Glomerular endothelial cell (primary cell): ENCODE data around the gene PTPN7. TPM values are rescaled to one million over a fixed set of nuclear protein-coding genes. Genes with fewer than 3 reads are reported as not detected.
"Not testable (repeated sequence)": the region's sequence is repeated elsewhere in the genome, so short reads cannot be mapped to it uniquely, and the experiment has no call there.

Experiments
- DNase-seq: peaks from one replicate; pipeline ENCODE4 v3.0.0-alpha.2; 2011; ENCODE audit warnings: low read depth, low spot score; ENCODE audit errors: extremely low read depth
- total RNA-seq: library from RNA; depleted of rRNA; stranded (reverse); fragments of >200 nt; gene quantifications from 2 replicates; pipeline ENCODE4 v1.2.3, GENCODE V29; 2015

The PTPN7 gene
- total RNA-seq, 1 donor from 2014 or later, result 1.2 TPM

DNA sequence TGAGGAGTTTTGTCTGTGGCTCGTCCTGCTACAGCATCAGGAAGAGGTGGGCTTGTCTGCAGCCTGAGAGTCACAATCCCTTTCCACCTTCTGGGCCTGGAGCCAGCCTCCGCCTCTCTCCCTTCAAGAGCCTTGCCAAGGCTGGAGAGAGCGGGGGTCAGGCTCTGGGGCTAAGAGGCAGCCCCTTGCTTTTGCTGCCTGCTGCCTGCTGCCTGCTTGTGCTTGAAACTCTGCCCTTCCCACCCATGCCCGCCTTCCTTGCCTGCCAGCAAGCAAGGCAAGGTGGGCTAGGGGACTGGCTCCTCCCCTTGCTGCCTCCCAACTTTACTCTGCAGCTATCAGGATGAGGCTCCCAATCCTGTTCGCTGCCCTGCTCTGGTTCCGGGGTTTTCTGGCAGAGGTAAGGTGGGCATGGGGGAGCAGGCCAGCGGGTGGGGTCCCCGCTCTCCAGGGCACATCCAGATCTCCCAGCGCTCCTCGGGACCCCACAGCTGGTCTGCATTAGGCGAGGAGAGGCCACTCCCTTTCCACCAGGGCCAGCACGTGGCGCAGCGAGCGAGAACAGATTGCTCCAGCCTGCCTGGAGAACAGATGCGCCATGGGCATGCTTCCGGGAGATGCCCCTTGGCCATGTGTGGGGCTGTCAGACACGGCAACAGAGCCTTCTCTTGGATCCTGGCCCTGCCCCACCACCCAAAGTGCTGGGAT, 7.5 kb upstream of the PTPN7 start:
- DNase-seq, result no peak

DNA sequence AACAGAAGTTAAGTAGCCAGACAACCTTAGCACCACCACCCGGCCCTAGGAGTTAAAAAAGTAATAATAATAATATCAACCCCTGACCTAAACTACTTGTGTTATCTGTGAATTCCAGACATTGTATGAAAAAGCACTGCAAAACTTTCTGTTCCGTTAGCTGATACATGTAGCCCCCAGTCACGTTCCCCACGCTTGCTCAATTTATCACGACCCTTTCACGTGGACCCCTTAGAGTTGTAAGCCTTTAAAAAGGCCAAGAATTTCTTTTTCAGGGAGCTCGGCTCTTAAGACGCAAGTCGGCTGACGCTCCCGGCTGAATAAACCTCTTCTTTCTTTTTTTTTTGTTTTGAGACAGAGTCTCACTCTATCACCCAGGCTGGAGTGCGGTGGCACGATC, 6.7 kb upstream of the PTPN7 start:
- not testable (repeated sequence) for DNase-seq

DNA sequence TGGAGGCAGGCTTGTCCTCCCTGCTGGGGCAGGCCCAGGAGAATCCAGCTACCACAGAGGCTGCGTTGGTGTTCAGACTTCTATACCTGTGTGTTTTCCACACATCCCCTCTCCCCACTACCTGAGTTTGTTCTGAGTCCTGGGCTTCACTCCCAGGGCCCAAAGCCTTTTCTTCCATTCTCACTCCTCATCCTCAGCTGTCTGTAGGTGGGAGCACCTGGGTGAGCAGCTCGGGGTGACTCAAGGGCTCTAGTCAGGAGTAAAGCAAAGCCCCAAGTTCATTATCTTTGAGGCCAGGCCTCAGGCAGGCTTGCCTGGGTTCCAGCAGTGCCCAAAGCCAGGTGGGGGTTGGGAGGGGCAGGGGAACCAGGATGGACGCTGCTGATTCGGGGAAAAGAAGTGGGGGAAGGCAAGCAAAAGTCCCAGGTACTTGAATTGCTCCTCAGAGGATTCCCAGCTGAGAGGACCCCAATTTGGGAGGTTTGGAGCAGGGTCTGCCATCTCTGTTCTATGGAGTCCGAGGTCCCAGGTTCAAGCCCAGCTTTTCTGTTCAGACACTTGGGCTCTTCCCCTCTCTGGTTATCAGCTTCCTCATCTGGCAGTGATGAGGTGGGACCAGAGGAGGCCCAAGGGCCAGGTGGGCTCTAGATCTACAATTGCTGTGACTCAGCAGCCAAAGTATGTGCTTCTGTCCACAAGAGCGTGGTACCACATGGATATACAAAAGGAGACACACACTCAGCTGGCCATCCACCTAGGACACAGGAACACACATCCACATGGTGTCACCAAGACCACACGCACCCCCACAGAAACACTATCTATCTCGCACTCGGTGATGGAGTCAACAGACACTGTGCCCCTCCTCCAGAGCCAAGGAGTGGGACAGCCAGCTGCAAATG, 5.8 kb upstream of the PTPN7 start:
- no peak for DNase-seq

DNA sequence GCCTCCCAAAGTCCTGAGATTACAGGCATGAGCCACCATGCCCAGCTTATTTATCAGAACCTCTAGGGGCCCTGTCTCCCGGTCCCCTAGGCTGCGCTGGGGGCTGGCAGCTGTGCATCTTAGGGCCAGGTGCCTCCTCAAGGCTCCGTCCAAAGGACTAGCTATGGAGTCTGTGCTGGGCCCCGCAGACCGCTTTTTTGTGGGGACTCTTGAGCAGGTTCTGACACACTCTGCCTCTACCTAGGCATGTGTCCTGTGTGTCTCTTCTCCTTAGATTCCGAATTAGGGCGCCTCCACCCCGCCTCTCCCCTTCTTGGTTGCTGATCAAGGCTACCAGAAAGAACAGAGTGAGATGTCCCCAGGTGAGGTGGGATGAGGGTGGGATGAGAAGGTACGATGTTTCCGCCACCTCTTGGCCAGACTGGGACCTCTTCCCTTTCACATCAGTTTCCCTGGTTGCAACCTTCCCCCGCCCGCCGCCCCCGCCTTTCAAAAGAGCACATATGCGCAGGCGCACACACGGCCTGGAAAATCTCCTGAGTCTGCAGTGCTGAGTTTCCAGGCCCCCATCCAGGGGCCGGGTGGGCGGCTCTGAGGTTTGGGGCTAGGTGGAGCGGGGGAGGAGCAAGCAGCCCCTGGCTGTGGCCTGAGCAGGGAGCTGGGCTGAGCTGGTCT, 5.0 kb upstream of the PTPN7 start:
- no peak for DNase-seq

DNA sequence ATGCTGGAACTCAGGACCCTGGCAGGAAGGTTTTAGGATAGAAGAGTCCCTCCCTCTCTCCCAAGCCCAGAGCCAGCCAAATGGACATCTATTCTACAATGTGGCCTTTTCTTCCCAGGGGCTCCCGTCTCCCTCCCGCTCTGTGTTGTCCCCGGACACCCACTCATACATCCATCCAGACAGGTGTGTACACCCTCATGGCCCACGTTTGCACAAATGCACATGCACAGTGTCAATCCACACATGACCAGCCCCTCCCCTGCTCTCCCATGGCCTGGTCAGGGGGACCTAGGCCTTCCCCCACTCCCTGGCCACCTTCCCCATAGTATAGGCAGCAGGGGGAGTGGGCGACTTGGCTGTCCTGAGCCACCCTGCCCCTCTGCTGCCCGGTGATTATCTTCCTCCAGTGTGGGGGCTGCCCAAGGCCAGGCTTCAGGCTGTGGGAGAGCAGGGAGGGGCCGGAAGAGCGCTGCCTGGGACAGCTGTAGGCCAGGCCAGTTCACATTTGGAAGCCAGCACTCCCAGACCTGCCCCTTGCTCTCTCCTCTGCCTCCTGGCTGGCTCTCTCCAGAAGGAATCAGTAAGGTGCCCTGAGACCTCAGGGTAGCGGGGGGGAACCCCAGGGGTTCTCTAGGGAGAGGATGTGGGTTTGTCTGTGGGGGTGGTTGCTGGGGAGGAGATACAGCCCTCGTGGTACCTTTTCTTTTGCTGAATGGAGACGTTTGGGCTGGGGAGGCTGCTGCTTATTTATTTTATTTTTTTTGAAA, 4.1 kb upstream of the PTPN7 start:
- no peak for DNase-seq

DNA sequence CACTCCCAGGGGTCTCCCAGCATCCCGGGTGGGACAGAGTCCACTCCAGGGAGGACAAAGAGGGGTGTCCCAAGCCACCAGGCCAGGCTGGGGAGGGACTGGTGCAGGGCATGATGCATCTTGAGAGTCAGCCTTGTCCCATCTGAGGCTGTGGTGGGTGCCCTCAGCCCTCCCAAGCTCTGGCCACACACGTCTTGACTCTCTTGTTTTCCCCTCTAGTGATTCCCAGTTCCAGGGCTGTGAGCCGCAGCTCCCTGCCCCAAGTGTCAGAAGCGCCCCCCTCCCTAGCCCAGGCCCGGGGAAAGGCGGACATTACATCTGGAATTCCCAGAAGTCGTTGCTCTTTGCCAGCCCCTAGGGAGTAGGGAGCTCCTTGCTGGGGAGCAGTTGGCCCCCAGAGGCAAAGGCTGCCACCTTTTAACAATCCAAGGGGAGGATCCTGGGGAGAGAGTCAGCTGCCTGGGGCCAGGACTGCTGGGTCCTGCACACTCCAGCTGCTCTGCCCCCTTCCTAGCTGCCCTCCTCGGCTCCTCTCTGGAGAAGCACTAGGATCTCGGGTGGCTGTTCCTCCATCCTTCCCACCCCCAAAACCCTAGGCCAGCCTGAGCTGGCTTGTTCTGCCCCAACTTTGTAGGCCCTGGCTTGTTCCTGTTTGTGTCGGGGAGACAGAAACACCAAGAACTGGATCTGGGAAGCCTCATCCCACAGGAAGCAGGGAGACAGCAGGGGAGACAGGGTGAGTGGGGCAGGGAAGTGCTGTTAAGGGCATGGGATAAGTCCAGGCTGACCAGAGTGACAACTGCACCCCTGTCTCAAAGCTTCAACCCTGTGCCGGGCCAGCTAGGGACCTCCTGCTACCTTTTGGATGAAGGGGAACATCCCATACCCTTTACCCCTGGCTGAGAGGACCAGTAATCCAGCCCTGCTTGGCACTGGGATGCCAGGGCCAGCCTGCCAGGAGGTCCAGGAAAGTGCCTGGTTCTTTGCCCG, 3.2 kb upstream of the PTPN7 start:
- DNase-seq, result no peak

DNA sequence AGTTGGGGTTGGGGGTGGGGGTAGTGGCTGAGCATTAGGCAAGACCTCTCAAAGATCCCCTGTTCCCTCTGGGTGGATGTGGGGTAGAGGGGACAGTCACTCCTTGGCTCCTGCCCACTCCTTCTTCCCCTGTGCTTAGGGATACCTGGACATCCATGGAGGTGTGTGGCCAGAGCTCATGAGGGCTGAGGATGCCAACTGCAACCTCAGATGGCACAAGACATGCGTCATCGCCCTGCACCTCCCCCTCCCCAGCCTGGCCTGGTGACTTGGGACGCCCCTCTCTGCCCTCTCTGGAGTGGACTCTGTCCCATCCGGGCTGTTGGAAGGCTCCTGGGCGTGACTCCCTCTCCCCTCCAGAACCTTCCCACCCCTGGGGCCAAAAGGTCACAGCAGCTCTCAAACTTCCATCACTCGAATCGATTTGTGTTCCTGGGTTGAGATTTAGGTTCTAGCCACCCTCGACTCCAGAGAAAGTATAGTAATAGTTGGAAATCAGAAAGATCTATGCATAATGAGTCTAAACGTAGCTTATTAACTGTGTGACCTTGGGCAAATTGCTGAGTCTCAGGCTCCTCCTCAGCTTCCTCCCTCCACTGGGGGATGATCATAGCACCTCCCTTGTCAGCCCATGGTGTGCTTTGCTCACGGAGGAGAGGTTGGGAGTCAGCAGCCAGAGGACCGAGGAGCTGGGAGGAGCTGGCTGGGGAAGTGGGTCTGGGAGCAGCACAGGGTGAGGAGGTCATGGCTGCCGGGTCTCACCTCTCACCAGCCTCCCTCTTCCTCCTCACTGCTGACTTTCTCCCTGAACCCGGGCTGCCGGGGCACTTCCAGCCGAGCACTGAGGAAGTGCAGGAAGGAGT, 2.2 kb upstream of the PTPN7 start:
- no peak for DNase-seq

DNA sequence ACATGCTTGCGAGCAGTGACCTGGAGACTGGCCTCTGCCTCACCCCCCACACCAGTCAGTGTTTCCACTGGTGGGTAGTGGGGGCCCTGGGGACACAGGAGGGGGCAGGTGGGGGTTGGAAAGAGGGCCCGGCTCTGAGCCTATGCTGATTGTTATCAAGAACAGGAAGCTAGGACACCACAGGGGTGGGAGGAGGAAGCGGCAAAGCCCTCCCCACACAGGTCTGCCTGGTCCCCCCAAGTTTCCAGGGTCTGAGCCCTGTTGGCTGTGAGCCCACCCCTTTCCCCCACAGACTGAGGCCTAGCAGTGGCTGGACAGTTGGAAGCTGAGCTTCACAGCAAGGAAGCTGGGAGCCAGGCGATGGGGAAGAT, 1.6 kb upstream of the PTPN7 start:
- DNase-seq, result no peak

DNA sequence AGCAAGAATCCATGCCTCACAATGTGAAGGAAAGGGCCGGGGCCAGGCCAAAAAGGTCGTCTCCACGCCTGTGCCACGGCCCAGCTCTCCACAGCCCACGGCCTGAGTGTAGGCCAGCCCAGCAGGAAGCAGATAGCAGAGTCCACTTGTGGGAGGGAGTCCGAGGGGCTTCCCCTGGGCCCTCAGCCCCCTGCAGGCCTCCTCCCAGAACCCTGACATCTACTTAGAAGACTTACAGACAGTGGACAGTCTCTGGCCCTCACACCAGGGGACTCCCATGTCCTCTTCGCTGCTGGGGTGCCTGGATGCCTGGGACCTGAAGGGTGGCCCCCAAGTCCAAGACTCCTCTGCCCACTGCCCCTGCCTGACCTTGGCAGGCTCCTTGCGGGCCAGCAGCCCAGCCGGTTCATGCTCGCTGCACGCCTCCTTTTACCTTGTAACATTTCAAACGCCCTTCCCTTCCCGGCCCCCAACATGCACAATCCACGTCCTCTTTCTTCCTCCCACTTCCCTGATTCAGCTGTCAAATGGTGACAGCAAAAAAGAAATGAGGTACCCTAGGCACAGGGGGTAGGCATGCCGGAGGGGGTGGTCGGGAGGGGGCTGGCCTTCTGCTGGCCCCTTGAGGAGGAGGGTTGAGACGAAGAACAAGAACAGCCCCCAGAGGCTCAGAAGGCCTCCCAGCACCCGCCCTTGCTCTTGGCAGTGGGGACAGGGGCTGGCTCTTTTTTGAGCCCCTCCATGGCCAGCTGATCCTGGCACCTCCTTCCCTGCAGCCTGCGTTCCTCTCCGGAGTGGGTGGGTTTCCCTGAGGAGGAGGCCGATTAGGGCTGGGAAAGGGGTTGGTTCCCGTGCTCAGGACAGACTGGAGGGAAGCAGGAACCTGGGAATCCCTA, 997 bp upstream of the PTPN7 start:
- DNase-seq, result no peak

DNA sequence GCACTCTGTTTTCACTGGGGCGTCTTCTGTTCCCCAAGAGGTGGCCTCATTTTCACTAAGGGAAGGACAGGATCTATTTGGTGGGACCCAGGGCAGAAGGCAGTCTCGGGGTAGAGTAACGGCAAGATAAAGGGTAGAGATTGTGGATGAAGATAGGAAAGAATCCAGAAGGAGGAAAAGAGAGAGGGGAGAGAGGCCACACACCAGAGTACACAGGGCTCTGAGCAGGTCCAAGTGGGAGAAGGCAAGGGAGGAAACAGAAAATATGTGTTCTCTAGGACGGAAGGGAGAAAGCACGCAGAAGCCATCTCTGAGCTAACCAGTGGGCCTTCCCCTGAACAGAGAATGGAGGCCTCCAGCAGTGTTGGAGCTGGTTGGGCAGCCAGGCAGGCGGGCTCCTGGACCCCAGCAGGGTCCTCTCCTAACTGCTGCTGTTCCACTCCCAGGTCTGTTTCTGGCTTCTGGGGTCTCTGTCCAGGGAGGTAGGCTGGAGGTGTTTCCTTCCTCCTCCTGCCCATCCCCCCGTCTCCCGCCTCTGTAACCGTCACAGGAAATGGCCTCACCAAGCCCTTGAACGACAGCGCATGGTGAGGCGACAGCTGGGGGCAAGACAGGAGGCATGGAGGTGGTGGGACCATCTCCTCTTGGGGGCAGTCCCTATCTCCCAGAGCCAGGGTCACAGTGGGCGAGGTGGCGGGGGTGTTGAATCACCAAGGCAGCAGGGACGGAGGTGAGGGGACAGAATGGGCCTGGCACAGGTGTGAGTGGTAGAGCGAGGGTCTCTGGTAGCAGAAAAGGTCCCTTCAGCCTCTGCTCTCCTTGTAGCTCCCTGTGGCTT, 649 bp downstream of the PTPN7 start:
- DNase-seq, result no peak

DNA sequence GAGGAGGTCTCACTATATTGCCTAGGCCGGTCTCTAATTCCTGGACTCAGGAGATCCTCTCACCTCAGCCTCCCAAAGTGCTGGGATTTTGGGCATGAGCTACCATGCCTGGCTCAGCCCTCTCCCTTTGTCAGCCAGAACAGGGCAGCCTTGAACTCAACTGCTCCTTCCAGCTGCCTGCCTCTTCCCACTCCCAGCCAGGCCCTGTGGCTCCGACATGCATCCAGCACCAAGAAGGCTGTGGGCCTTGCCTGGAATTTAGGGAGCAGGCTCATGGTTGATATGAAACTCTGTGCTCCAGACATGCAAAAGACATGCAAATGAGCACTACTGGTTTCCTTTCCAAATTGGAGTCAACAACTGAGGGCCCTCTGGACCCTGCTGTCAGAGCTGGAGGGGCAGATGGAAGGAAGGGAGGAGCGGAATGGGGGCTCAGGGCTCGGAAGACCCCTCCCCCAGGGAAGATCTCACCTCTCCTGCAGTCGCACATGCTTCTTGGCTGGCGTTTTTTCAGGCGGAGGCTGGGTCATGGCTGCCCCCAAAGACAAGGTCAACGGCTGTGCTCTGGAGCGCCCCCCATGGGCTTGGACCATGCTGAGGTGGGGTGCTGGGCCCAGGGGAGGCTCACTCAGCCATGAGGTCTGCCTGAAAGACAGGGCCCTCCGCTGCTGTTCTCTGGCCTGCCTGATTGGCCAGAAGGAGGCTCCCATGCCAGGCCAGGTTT, 1.4 kb downstream of the PTPN7 start:
- no peak for DNase-seq

DNA sequence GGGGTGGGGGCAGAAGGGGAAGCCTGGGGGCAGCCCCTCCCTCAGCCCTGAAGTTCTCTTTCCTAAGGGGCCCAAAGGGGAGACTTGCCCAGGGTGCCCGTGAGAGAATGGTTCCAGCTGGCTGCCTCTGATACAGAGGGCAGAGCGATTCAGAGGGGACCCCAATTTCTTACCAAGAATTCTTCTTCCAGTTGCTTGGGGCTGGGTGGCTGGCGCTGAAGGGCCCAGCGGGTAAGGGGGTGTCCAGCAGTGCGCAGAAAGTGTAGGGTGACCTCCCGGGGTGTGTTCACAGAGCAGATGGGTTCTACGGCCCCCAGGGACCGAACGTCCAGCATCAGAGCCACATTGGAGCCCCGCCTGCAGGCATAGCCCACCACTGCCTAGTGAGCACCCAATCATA, 2.5 kb downstream of the PTPN7 start:
- no peak for DNase-seq

DNA sequence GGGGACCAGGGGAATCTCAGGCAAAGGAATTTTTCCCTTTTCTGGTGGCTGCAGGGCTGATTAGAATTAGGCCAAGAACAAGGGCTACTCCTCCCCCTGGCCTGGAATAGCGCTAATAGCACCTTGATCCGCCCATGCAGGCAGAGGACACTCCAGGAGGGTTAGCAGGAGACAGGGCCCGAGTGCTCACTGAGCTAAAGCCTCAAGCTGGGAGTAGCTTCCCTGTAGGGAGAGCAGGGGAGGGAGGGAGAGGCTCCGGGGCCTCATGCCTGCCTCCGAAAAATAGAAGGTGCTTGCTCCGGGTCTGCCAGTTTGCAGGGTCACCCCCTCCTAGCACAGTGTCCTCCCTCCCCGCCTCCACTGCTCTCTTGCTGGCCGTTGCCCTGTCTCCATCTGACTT, 3.8 kb downstream of the PTPN7 start:
- DNase-seq, result no peak

DNA sequence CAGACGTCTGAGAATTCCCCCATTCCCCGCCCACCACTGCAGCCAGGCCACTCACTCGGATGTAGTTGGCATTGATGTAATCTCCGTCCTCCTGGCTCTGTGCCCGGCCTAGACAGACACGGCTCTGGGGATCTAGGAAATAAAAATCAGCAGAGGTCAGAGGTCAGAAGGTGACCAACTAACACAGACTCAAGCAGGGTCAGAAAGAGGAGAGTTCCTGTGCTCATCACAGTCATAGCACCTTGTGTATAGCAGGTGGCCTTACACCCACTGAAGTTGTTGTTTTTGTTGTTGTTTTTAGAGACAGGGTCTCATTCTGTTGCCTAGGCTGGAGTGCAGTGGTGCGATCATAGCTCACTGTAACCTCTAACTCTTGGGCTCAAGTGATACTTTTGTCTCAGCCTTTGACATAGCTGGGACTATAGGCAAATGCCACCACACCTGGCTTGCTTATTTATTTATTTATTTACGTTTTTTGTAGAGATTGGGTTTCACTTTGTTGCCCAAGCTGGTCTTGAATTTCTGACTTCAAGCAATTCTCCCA, 4.9 kb downstream of the PTPN7 start:
- DNase-seq, result peak; percentile 18

DNA sequence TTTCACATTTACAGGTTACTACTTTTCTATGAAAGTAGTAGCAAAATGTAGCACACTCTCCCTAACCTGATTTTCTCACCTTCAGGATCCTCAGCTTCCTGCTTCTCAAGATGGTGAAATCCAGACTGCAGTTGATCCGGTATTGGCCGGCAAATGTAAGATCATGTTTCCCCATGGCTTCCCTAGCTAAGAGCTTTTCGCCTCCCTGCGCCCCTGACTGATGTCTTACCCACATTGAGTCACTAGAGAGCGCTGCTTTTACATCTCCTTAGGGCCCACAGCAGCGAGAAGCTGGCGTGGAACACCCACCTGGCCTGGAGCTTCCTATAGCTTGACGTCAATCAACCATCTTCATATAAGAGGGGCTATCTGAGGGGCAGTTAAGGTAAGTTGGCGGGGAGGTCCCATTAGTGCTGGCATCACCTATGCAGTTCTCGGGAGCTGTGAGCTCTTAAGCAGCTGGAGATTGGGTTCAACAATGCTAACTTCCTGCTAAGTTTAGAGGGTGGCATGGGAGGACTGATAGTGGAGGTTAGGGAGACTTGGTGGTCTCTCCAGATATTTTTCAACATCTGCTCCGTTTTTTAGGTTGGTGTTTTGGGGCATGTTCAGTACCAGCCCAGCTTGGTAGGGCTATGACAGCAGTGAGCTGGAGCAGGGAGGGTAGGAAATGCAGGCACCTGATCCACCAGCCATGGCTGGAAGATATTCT, 5.5 kb downstream of the PTPN7 start:
- DNase-seq, result no peak
